ENCODE results near the gene TBC1D9B. TPM values are rescaled to one million over a fixed set of nuclear protein-coding genes. Genes with fewer than 3 reads are reported as not detected.

Gene TBC1D9B
- polyA plus RNA-seq, 10 donors, result 42.8 to 69.7 (median 56.2) TPM

DNA sequence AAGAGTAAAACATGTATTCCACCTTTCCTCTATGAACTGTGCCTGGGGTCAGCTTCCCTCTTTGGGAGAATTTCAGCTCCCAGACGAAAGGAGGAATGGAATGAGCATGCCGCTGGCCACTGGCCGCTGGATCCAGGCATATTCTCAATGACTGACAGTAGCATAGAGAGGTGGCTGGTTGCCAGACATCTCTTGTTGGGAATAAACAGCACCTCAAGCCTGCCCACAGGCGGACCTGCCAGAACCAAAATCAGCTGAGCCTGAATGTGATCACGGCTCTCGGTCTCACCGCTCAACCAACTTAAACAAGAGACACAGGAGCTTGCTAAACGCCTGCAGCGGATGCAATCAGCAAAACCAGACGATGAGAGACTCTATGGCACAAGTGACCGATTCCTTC, 20.6 kb downstream of the TBC1D9B start:
- no peak for DNase-seq

DNA sequence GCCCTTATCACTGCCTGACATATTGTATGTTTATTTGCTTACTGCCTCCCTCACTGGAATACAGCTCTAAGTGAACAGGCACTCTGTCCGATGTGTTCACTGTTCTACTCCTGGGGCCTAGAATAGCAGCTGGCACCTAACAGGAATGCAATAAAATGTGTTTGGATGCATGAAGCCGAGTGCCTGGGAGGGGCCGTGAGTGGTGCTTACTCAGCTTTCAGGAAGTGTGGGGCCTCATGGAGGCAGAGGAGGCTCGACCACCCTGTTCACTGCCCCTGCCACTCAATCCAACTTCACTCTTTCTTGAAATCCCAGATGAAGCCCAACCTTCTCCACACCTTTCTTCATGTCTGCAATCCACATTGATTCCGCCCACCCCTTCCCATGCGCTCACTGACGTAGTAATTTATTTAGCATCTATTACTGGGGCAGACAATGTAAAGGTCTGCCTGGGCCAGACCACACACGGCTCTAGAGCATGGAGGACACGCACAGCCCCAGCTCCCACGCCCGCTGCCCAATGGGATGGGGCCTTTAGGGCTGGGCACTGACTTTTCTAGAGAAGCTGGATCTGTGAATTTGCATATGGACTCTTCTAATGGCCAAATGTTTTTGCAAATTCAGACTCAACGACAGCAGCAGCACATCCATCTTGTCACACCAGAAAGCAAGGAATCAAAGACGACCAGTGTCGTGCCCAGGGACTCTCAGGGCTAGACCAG, 21.3 kb downstream of the TBC1D9B start:
- no peak for DNase-seq

DNA sequence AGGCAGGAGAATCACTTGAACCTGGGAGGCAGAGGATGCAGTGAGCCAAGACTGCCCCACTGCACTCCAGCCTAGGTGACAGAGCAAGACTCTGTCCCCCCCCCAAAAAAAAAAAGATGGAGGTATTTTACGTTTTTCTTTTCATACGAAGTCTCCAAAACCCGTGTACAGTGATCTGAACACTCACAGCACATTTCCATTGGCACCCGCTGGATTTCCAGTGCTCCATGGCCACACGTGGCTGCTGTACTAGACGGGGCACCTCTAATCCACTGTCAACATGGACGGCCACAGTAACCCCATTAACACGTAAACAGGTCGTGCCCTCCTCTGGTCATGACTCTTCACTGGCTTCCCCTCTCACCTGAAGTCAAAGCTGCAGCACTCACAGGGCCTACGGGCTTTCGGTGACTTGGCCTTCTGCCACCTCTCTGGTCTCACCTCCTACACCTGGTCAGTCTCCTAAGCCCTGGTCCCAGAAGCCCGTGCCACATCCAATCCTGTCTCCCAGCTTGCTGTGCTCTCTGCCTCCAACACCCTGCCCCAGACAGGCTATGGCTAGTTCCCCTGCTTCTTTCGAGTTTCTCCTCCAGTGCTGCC, 22.1 kb downstream of the TBC1D9B start:
- no peak for DNase-seq

DNA sequence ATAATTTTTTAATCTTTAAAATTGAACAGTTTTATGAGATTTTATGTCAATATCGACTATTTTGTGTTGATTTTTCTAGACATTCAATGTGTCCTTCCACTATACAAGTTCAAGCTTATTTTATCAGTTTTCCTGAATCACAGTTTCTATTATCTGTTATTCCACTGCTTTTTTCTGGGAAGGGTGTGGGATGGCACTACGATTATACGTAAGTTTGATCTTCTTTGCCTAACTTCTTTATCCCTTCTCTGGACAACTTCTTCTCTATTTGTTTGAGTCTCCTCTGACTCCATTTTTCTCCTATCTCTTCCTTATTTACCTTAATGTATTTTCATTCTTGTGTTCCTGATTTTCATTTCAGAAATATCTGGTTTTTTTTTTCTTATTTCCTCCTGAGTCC, 24.5 kb downstream of the TBC1D9B start:
- DNase-seq, result no peak

DNA sequence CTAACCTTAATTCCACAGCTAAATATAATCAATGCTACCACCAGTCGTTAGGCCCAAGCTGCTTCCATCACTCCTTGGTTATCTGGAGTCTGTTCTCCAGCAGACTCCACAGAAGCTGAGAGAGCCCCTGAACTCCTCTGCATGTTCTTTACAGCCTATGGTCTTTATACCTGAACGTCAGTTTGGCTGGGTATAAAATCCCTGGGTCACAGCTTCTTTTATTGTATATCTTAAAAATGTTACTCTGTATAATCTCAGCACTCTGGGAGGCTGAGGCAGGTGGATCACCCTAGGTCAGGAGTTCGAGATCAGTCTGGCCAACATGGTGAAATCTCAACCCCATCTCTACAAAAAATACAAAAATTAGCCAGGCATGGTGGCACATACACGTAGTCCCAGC, 25.4 kb downstream of the TBC1D9B start:
- DNase-seq, result no peak

DNA sequence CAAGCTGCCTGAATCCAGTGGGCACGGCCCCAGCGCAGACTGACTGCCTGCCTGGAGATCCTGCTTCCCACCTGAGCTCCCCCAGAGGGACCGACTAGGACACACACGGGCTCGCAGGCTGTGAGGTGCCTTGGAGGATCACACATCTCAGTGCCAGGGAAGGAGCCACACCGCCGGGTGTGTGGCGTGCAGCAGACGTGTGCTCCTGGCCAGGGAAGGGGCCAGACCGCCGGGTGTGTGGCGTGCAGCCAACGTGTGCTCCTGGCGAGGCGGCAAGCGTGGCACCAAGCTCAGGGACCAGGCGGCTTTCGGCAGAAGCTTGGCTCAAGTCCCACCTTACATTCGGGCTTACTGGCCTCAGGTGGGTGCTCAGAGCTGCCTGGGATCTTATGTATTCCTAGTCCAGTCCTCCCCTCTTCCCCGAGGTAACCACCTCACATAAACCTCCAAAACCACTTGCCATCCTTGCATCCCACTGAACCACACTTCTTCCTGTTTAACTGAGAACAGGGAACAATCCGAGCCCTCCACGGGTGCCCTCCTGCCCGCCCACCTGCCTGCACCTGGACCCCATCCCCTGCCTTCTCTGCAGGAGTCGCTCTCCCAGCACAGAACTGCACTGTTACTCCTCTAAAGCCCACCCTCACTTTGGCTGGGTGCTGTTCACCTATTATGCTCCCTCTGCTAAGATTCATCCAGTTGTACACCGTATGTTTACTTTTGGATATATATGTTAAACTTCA, 26.7 kb downstream of the TBC1D9B start:
- no peak for DNase-seq

DNA sequence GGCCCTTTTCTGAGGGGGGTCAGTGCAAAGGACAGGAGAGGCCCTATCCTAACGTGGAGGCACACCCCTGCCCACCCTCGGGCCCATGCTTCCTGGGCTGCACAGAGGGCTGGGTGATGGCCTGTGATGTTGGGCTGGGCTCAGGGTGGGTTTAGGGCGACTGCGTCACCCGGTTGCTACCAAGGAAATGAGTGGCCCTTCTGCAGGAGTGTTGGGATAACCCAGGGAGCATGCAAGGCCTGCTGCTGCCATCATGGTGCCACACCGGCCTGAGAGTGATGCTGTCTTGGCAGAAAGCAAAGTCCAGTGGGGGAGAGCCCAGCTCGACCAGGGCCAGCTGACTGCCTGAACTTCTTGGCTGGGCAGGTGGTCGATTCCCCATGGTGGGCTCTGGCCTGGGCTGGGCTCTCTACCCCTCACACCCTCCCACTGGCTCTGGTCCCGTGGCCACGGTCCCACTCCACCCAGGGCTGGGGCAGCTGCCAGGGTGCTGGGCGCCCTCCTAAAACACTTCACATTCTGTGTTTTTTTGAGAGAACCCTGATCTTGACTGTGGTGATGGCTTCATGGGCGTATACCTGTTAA, 27.5 kb downstream of the TBC1D9B start:
- DNase-seq, result no peak

DNA sequence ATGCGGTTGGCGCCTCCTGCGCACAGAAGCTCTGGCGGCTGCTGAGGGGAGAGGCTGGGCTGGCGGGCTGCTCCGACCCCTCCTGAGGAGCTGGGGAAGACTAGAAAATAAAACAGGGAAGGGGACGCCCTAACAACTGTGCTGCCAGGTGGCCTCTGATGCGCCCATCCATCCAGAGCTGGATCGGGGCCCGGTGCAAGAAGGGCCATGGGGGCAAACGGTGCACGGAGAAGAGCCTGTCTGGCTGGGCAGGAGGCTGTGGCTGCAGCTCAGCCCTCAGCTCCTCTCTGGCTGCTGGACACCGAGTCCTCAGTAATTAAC, 28.0 kb downstream of the TBC1D9B start:
- no peak for DNase-seq

DNA sequence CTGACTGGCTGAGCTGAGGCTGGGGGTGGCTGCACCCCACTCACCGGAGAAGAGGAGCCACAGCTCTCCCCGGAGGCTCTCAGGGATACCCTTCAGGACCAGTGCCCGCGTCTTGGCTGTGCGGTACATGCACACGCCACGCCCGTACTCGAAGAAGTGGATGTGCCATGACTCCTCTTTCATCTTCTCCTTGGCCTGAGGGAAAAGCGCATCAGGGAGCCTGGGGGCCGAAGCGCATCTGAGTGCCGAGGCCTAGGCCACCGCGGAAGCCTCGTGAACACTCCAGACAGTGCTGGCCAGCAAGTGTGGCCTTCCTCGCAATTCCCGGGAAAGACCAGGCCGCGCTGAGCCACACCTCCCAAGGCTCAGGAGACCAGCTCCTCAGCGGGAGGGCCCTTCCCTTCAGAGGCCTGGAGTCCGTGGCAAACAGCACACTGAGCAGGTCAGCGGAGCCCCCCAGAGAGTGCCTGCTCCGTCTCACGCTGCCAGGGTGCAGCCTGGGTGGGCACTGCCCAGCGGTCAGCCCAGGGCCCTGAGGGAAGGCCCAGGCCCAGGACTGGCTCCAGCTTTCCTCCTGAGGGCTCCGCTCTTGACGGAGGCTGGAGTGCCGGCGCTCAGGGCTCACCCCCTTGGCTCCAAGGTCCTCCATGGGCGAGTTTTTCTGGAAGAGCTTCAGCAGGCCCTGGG, 28.6 kb downstream of the TBC1D9B start:
- DNase-seq, result no peak

DNA sequence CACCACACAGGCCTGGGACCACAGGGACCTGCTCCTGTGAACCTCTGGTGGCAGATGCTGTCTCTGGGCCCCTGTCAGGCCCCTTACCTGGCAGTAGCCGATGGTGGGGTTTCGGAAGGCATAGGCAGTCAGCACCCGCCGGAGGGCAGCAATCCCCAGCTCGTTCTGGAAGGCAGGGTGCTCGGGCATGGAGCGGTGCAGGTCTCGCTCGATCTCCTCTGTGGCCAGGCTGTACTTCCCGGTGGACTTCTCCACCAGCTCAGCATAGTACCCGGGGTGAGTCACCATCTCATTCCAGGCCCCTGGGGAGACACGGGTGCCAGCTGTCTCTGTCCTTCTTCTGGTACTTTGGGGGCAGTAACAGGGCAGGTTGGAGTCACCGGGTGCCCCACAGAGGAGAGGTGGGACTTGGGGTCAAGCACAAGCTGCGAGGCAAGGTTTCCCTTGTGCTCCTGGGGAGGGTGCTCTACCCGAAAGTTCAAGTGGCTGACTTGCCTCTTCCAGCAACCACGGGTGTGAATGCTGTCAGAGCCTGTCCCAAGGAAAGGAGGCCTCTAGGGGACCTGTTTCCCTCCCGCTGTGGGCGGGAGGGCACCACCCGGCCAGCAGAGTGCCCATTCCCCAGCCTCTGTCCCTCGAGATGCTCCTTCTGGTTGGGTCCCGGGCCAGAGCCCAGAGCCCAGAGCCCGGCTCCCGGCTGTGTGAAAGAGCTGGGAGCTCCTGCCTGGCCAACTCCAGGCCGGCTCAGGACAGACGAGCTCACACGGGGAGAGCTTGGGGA, 29.3 kb downstream of the TBC1D9B start:
- DNase-seq, result no peak

DNA sequence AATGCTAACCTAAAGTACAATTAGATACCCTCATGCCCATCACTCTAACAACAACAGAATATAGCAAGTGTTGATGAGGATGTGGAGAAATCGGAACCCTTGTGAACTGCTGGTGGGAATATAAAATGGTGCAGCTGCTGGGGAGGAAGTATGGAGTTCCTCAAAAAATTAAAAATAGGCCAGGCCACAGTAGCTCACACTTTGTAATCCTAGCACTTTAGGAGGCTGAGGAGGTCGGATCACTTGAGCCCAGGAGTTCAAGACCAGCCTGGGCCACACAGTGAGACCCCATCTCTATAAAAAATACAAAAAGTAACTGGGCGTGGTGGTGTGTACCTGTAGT, 31.1 kb downstream of the TBC1D9B start:
- DNase-seq, result no peak

DNA sequence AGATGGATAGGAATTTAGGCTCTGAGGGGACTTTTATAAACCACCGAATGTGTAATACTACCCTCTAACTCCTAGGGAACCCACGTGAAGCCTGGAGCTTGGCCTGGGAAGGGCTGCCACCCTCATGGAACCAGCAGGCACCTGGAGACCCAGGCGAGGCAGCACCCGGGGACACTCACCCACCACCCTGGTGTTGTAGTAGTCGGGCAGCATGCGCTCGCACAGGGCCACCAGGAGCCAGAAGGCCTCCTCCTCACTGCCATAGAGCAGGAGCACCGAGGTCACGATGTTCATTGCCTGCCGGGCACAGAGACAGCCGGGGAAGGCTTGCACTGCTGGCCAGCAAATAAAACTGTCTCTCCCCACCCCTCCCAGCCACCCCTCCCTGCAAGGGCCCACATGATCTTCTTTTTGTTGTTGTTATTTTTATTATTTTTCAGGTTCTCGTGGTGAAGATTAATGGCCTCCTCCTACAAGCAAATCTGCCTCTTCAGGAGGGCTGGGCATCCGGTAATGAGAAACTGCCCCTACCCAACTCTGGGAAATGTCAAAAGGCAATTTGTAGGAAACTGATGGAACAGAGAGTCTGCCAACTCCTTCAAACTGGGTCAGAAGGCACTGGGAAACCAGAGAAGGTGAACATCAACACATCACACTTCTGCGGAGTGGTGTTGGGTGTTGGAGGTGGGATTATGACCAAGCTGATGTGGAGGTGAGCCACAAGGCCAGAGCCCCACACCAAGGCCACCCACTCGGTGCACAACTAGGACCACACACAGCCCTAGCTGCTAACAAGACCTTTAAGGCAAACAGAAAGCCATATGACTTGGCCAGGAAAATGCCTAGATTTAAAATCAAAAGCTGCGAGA, 31.7 kb downstream of the TBC1D9B start:
- no peak for DNase-seq

DNA sequence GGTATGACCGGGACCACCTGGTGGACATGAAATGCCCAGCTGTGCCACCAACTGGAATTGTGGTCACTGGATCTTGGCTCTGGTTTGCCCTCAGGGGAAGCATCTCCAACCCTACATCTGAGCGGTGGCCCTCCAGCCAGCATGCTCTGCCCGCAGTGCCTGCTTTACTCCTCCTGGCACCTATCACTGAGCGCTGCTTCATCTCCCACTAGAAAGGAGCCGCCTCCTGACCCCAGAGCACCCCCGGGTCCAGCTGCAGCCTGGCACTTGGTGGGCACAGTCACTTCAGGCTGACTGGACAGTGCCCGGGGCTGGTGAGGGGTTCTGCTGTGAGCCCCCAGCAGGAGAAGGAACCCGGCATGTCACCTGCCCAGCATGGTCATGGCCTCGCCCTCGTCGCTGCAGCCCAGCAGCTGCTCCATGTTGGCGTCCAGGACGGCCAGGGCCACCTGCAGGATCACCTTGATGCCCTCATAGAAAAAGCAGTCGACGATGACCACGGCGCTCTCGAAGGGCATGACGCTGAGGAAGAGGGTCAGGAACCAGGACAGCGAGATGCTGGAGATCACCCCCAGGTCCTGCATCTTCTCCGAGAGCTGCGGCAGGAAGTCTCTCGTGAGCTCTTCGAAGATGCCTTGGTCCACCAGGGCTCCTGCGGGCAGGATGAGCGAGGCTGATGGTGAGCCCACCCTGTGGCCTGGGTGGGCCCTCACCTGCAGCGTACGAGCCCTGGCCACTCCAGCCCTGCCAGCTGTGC, 33.0 kb downstream of the TBC1D9B start:
- no peak for DNase-seq

DNA sequence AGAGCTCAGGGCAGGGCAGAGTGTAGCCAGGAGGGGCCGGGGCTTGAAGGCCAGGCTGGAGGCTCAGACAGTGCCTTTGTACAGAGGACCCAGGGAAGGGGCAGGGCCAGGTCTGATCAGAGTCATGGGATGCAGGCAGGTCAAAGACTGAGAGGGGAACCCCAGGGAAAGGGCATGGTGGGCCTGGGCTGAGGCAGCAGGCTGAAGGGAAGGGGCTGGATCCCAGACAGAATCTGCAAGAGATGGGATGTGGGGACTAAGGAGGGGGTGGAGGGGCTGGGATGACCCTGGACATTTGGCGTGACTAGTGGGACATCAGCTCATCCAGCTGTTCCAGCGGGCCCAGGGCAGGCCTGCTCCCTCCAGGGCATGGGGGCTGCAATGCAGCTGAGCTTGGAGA, 33.6 kb downstream of the TBC1D9B start:
- no peak for DNase-seq

DNA sequence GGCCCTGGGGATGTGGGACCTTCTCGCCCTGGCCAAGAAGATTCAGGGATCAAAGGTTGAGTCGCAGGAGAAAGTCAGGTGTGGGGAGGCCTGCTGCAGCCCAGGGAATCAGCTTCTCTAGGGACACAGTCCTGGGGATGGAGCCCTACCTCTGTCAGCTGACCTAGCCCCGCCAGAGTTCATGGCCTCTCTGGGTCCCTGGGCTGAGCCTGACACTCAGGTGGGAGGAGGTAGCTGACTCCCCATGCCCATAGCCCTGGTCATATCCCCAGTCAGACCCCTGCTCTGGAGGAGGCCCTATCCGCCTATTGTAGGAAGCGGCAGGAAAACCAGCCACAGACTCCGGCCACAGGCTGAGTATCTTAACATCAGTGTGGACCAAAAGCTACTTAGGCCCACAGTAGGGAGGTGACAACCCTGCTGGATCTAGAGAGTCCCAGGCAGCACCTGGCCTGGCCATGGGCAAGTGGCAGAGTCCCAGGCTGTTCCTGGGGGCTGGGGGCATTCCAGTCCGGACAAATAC, 34.0 kb downstream of the TBC1D9B start:
- DNase-seq, result no peak

DNA sequence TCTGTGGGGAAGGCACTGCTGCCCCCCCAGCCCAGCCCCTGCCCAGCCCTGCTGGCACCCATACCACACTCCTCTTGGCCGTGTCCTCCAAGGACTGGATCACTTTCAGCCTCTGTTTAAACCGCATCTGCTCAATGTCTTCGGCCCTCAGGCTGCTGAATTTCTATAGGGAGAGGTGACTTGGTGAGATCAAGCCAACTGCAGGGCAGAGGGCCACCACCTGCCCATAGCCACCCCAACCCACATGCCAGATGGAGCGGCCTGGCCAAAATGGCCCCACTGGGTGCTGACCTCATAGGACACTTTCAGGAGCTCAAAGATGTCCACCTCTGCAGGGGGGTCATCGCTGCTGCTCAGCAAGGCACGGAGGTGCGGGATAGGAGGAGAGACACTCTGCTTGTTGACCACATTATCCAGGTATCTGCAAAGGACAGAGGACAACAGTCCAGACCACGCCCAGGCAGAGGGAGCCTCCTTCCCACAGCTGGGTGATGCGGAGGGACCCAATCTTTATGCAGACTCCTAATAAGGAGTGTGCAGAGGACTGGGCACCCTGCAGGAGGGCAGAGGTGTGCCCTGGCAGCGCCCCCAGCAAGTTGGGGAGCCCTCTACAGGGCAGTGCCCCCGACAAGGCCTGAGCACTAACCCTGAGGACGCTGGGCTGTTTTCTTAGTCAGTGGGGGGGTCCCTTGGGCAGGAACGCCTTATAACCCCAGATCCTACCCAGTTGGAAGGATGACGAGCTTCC, 34.7 kb downstream of the TBC1D9B start:
- no peak for DNase-seq

DNA sequence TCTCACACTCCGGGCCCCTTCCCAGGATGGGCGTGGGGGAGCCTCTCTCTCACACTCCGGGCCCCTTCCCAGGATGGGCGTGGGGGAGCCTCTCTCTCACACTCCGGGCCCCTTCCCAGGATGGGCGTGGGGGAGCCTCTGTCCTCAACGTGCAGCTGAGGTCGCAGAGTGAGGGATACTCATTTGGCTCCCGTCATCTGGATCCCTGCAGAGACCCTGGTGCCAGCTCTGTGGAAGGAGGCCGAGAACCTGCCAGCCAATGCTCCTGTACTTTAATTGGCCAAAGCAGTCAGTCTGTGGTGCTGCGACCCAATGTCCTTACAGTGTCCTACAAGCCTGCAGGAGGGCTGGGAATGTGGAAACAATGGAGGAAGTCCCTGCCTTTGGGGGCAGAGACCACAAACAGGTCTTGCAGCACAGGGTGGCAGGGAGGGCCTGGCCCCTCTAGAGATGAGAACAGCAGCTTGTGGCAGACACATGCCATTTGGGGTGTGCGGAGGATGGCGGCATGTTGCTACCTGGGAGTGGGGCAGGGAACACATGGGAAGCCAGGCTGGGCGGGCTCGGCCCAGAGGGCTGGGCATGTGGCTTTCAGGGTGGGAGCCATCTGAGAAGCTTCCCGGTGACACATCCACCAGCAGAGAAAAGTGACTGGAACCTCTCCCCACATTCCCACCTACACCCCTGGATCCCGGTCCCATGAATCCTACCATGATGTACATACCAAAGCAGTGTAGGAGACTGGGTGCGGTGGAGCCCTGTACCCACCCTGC, 35.5 kb downstream of the TBC1D9B start:
- peak in 1 of 3 donors; percentile 78 for DNase-seq

DNA sequence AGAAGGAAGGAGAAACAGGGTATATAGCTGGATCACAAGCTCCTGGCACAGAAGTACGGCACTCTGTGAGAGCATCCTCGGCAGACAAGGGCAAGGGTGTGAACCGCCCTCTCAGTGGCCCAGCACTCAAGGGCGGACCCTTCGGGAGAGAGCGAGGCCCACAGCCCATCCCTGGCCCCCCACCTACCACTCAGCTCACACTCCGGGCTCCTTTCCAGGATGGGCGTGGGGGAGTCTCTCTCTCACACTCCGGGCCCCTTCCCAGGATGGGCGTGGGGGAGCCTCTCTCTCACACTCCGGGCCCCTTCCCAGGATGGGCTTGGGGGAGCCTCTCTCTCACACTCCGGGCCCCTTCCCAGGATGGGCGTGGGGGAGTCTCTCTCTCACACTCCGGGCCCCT, 36.2 kb downstream of the TBC1D9B start:
- peak; percentile 36 to 88 (median 61) for DNase-seq
